ENCODE results near the gene WWC1. TPM values are rescaled to one million over a fixed set of nuclear protein-coding genes. Genes with fewer than 3 reads are reported as not detected.

Gene WWC1
- total RNA-seq = 118 and 121 TPM in 2 replicates

GRCh38 chr5:168291342-168291963 lies at the start of gene WWC1:
Gene WWC1, plus strand, starts transcription at chr5:168291645. Its CDS starts 508 bp downstream, at chr5:168292153.
- Histone ChIP-seq H3K4me3 (ENCODE audit: low read depth, low read length) (peak within 1 kb of the TSS; percentile 80), H3K27me3 (ENCODE audit: control insufficient read depth, insufficient read depth, low read length) (no peaks in the 10 kb centered on the region), H3K36me3 (ENCODE audit: control insufficient read depth, insufficient read depth, low read length) (no peaks in the 10 kb centered on the region)
- DNase-seq (ENCODE audit: low read depth) = no peak
- peak; percentile 31 for TF ChIP-seq CTCF (IDR thresholded peaks at IDR 0.05; ENCODE audit: insufficient read depth, low read length, poor library complexity, severe bottlenecking)

DNA sequence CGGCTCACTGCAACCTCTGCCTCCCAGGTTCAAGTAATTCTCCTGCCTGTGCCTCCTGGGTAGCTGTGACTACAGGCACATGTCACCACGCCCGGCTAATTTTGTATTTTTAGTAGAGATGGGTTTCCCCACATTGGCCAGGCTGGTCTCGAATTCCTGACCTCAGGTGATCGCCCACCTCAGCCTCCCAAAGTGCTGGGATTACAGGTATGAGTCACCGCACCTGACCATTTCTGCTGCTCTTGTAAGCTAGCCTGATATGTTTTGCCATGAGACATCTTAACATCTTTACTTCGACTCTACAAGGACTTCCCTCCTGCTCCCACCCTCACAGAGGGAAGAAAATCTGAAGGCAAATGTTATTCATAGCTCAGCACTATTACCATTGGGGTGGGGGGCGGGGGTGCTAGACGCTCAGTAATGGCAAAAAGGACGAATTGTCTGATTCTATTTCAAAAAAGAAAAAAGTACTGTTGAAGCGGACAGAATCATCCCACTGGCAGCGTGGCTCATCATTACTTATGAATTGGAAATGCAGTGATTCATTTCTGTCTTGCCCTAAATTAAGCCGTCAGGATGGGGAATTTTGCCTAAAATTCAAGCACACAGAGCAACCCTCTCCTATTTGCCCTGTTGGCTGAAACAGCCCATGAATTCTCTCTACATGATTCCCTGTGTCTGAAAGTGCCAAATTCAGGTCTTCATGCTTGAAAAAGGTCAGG lies 46.4 kb upstream of the WWC1 start:
- Histone ChIP-seq H3K36me3 (ENCODE audit: control insufficient read depth, insufficient read depth, low read length) (no peaks in the 10 kb centered on the region), H3K4me3 (ENCODE audit: low read depth, low read length) (no peak overlapping the region), H3K27me3 (ENCODE audit: control insufficient read depth, insufficient read depth, low read length) (no peaks in the 10 kb centered on the region)
- DNase-seq (ENCODE audit: low read depth) = no peak
- no peak for TF ChIP-seq CTCF (IDR thresholded peaks at IDR 0.05; ENCODE audit: insufficient read depth, low read length, poor library complexity, severe bottlenecking)

DNA sequence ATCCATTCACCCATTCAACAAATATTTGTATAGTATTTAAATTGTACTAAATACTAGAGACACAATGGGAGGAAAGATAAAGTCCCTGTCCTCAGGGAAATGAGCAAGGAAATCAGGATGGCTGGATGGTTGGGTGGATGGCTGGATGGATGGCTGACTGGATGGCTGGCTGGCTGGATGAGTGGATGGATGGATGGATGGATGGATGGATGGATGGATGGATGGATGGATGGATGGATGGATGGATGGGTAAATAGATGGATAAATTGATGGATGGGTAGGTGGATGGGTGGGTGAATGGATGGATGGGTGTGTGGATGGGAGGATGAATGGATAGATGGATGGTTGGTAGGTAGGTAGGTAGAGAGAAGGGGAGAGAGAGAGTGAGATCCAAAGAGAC lies 41.5 kb upstream of the WWC1 start:
- H3K4me3 ChIP-seq (ENCODE audit: low read depth, low read length) = no peak overlapping the region
- TF ChIP-seq CTCF (IDR thresholded peaks at IDR 0.05; ENCODE audit: insufficient read depth, low read length, poor library complexity, severe bottlenecking) = no peak
- no peaks in the 10 kb centered on the region for H3K27me3 ChIP-seq (ENCODE audit: control insufficient read depth, insufficient read depth, low read length)
- no peak for DNase-seq (ENCODE audit: low read depth)
- H3K36me3 ChIP-seq (ENCODE audit: control insufficient read depth, insufficient read depth, low read length) = no peaks in the 10 kb centered on the region

- Histone ChIP-seq H3K36me3 (ENCODE audit: control insufficient read depth, insufficient read depth, low read length) (no peaks in the 10 kb centered on the region), H3K4me3 (ENCODE audit: low read depth, low read length) (no peak overlapping the region), H3K27me3 (ENCODE audit: control insufficient read depth, insufficient read depth, low read length) (no peaks in the 10 kb centered on the region)
- DNase-seq (ENCODE audit: low read depth) = no peak
- TF ChIP-seq CTCF (IDR thresholded peaks at IDR 0.05; ENCODE audit: insufficient read depth, low read length, poor library complexity, severe bottlenecking) = no peak
These were observed 40.2 kb upstream of the WWC1 start for GRCh38 chr5:168251259-168251658.

DNA sequence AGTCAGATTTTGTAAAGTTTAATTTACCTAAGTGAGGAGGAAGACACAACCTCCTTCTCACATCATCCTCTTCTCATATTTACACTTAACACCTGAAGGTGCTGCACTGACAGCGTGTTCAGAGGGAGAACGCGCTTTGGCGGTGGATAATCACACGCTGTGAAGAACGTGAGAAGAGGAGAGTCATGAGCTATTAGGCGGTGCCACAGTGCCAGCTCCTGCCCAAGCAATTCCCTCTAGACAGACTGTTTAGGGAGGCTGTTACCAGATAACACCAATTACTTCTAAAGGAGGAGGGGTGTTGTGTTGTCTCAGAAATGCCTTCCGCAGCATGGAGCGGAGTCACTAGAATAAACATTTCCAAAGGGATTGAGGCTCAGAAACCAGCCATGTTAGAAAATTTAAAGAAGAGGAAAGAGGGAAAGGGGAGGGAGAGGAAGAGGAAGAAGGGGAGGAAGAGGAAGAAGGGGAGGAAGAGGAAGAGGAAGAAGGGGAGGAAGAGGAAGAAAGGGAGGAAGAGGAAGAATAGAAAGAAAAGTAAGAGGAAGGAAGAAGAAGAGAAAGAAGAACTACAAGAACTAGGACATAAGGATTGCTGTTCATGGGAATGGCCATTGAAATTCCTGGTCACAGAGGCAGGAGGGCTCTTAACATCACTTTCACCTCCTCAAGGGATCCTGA lies 37.3 kb upstream of the WWC1 start:
- no peak for DNase-seq (ENCODE audit: low read depth)
- Histone ChIP-seq H3K27me3 (ENCODE audit: control insufficient read depth, insufficient read depth, low read length) (no peaks in the 10 kb centered on the region), H3K4me3 (ENCODE audit: low read depth, low read length) (no peak overlapping the region), H3K36me3 (ENCODE audit: control insufficient read depth, insufficient read depth, low read length) (no peaks in the 10 kb centered on the region)
- TF ChIP-seq CTCF (IDR thresholded peaks at IDR 0.05; ENCODE audit: insufficient read depth, low read length, poor library complexity, severe bottlenecking) = no peak
